Bronchial epithelial cell (primary cell): ENCODE data around the gene SYNPR. TPM values are rescaled to one million over a fixed set of nuclear protein-coding genes. Genes with fewer than 3 reads are reported as not detected.

Source experiments
- DNase-seq: peaks from one replicate; pipeline ENCODE4 v3.0.0-alpha.2; 2010; ENCODE audit warnings: low read depth
- FAIRE-seq: peaks from 2 replicates; lab custom pipeline; 2011; peaks lifted over from hg19 to GRCh38; lab: Jason Lieb, UNC
- H3K27me3 ChIP-seq: 2 replicates; pipeline ENCODE4 v1.5.1; 2011; ENCODE audit warnings: low read length; ENCODE audit not compliant: control insufficient read depth, insufficient read depth
- H3K36me3 ChIP-seq: 2 replicates; pipeline ENCODE4 v1.5.1; 2011; ENCODE audit warnings: low read length; ENCODE audit not compliant: control insufficient read depth, insufficient read depth
- H3K4me3 ChIP-seq: 2 replicates; pipeline ENCODE4 v1.5.1; 2011; ENCODE audit warnings: mild to moderate bottlenecking, low read depth, low read length, control low read depth
- CTCF ChIP-seq: IDR thresholded peaks from 2 replicates; pipeline ENCODE4 v1.5.1; 2011; ENCODE audit warnings: mild to moderate bottlenecking, moderate library complexity, low read length, control low read depth, inconsistent platforms; ENCODE audit not compliant: insufficient read depth, severe bottlenecking
- total RNA-seq: library from RNA; depleted of rRNA; stranded (reverse); fragments of >200 nt; gene quantifications from 2 replicates; pipeline ENCODE4 v1.2.1, GENCODE V29; 2014

Gene SYNPR
- total RNA-seq = not detected in 2 replicates

GRCh38 chr3:63278171-63279004 lies at the start of gene SYNPR:
Gene SYNPR, plus strand, starts transcription at chr3:63278308.
- TF ChIP-seq CTCF = no peak
- no peak for DNase-seq
- Histone ChIP-seq H3K4me3 (no peak within 1 kb of the TSS), H3K36me3 (no peaks in the 10 kb centered on the region), H3K27me3 (peaks cover 14% of the 10 kb centered on the region)
- no peak for FAIRE-seq

- no peaks in the 10 kb centered on the region for H3K36me3 ChIP-seq
- FAIRE-seq (no peak), DNase-seq (peak; percentile 56)
- no peaks in the 10 kb centered on the region for H3K27me3 ChIP-seq
- peak; percentile 55 for TF ChIP-seq CTCF
- H3K4me3 ChIP-seq = no peak overlapping the region
Observed at GRCh38 chr3:63228677-63229076, 49.4 kb upstream of the SYNPR start.

GRCh38 chr3:63230146-63230545 lies 48.0 kb upstream of the SYNPR start:
- Histone ChIP-seq H3K4me3 (no peak overlapping the region), H3K36me3 (no peaks in the 10 kb centered on the region), H3K27me3 (no peaks in the 10 kb centered on the region)
- no peak for TF ChIP-seq CTCF
- DNase-seq = no peak
- FAIRE-seq = no peak

- no peaks in the 10 kb centered on the region for H3K27me3 ChIP-seq
- H3K36me3 ChIP-seq = no peaks in the 10 kb centered on the region
- TF ChIP-seq CTCF = no peak
- DNase-seq = no peak
- no peak for FAIRE-seq
- H3K4me3 ChIP-seq = no peak overlapping the region
Observed at GRCh38 chr3:63231643-63232042, 46.5 kb upstream of the SYNPR start.

- Histone ChIP-seq H3K36me3 (no peaks in the 10 kb centered on the region), H3K4me3 (no peak overlapping the region), H3K27me3 (no peaks in the 10 kb centered on the region)
- FAIRE-seq (no peak), DNase-seq (peak; percentile 31)
- TF ChIP-seq CTCF = no peak
Observed at GRCh38 chr3:63232764-63233396, 45.2 kb upstream of the SYNPR start.
